Skeletal muscle tissue (tissue), 4 donors: Measurements from ENCODE around the gene ITGA3. TPM values are rescaled to one million over a fixed set of nuclear protein-coding genes. Genes with fewer than 3 reads are reported as not detected.

Experiments
- H3K27ac ChIP-seq: one replicate; pipeline ENCODE4 v1.7.0; 2013; ENCODE audit warnings: mild to moderate bottlenecking, low read depth, low read length, inconsistent platforms
- H3K27me3 ChIP-seq, 3 donors: one replicate each; pipeline ENCODE4 v1.7.0; 2013; ENCODE audit warnings: low read length in 3 of 3; ENCODE audit not compliant: control insufficient read depth in 3 of 3, insufficient read depth in 3 of 3
- H3K36me3 ChIP-seq, 3 donors: one replicate each; pipeline ENCODE4 v1.7.0; 2013; ENCODE audit warnings: low read length in 3 of 3; ENCODE audit not compliant: control insufficient read depth in 3 of 3, insufficient read depth in 3 of 3
- H3K4me1 ChIP-seq, 3 donors: one replicate each; pipeline ENCODE4 v1.7.0; 2013; ENCODE audit warnings: low read length in 3 of 3, mild to moderate bottlenecking in 3 of 3; ENCODE audit not compliant: control insufficient read depth in 3 of 3, insufficient read depth in 3 of 3
- H3K4me3 ChIP-seq, 3 donors: one replicate each; pipeline ENCODE4 v1.7.0; 2013; ENCODE audit warnings: low read length in 3 of 3
- H3K9ac ChIP-seq, 3 donors: one replicate each; pipeline ENCODE4 v1.7.0; 2013; ENCODE audit warnings: low read length in 3 of 3, mild to moderate bottlenecking in 3 of 3, moderate library complexity in 2 of 3, low read depth in 1 of 3
- H3K9me3 ChIP-seq, 3 donors: one replicate each; pipeline ENCODE4 v1.7.0; 2013; ENCODE audit warnings: low read length in 3 of 3; ENCODE audit not compliant: control insufficient read depth in 3 of 3
- total RNA-seq: library from RNA; depleted of rRNA; stranded (reverse); fragments of >200 nt; gene quantifications from one replicate; pipeline ENCODE4 v1.2.3, GENCODE V29; 2014
- donor health status: Osteomylitis.

Gene ITGA3
- total RNA-seq, 1 donor from 2014 or later = 27.7 TPM

- Histone ChIP-seq H3K9me3 (no peaks in the 10 kb centered on the region), H3K36me3 (no peaks in the 10 kb centered on the region), H3K4me1 (peaks cover 9% of the 10 kb centered on the region in 3 donors), H3K27ac (no peak overlapping the region), H3K9ac (no peak overlapping the region), H3K27me3 (peaks cover 0 to 8% (median 1%) of the 10 kb centered on the region in 3 donors), H3K4me3 (no peak overlapping the region)
Observed at GRCh38 chr17:50023520-50023919, 32.4 kb upstream of the ITGA3 start.

GRCh38 chr17:50024808-50025207 is 31.1 kb upstream of the ITGA3 start:
- H3K9me3 ChIP-seq = no peaks in the 10 kb centered on the region
- no peaks in the 10 kb centered on the region for H3K36me3 ChIP-seq
- H3K27me3 ChIP-seq = peaks cover 0 to 8% (median 4%) of the 10 kb centered on the region in 3 donors
- H3K27ac ChIP-seq = no peak overlapping the region
- no peak overlapping the region for H3K4me3 ChIP-seq
- H3K9ac ChIP-seq = no peak overlapping the region
- peaks cover 9% of the 10 kb centered on the region in 3 donors for H3K4me1 ChIP-seq

- no peak overlapping the region for H3K4me3 ChIP-seq
- peak overlapping the region in 1 of 3 donors; percentile 16 for H3K9ac ChIP-seq
- H3K4me1 ChIP-seq = peaks cover 9% of the 10 kb centered on the region in 3 donors
Observed at GRCh38 chr17:50026046-50026675, 29.7 kb upstream of the ITGA3 start.

GRCh38 chr17:50026837-50027171 is 29.1 kb upstream of the ITGA3 start:
- Histone ChIP-seq H3K27ac (no peak overlapping the region), H3K9ac (no peak overlapping the region)

More at GRCh38 chr17:50026046-50026675, 29.7 kb upstream of the ITGA3 start:
- H3K27ac ChIP-seq = no peak overlapping the region
- peaks cover 0 to 8% (median 4%) of the 10 kb centered on the region in 3 donors for H3K27me3 ChIP-seq
- H3K9me3 ChIP-seq = no peaks in the 10 kb centered on the region
- H3K36me3 ChIP-seq = no peaks in the 10 kb centered on the region

GRCh38 chr17:50027172-50027880 is 28.6 kb upstream of the ITGA3 start:
- Histone ChIP-seq H3K27ac (no peak overlapping the region), H3K4me3 (peak overlapping the region in 1 of 3 donors; percentile 14), H3K9ac (peak overlapping the region in 1 of 3 donors; percentile 45), H3K4me1 (peaks cover 9% of the 10 kb centered on the region in 3 donors), H3K9me3 (no peaks in the 10 kb centered on the region), H3K27me3 (peaks cover 0 to 8% (median 4%) of the 10 kb centered on the region in 3 donors), H3K36me3 (no peaks in the 10 kb centered on the region)

More at GRCh38 chr17:50026837-50027171, 29.1 kb upstream of the ITGA3 start:
- Histone ChIP-seq H3K4me3 (peak overlapping the region in 1 of 3 donors; percentile 14), H3K9me3 (no peaks in the 10 kb centered on the region), H3K4me1 (peaks cover 9% of the 10 kb centered on the region in 3 donors), H3K36me3 (no peaks in the 10 kb centered on the region), H3K27me3 (peaks cover 0 to 8% (median 4%) of the 10 kb centered on the region in 3 donors)

GRCh38 chr17:50027881-50028735 is 27.8 kb upstream of the ITGA3 start:
- Histone ChIP-seq H3K27ac (no peak overlapping the region), H3K9ac (no peak overlapping the region), H3K4me3 (no peak overlapping the region)

GRCh38 chr17:50028736-50029120 is 27.2 kb upstream of the ITGA3 start:
- Histone ChIP-seq H3K27me3 (peaks cover 0 to 8% (median 4%) of the 10 kb centered on the region in 3 donors), H3K9ac (no peak overlapping the region), H3K4me3 (no peak overlapping the region), H3K9me3 (no peaks in the 10 kb centered on the region), H3K4me1 (peaks cover 9 to 12% (median 9%) of the 10 kb centered on the region in 3 donors), H3K36me3 (no peaks in the 10 kb centered on the region), H3K27ac (no peak overlapping the region)

More at GRCh38 chr17:50027881-50028735, 27.8 kb upstream of the ITGA3 start:
- Histone ChIP-seq H3K9me3 (no peaks in the 10 kb centered on the region), H3K36me3 (no peaks in the 10 kb centered on the region), H3K27me3 (peaks cover 0 to 8% (median 4%) of the 10 kb centered on the region in 3 donors), H3K4me1 (peaks cover 9 to 10% (median 9%) of the 10 kb centered on the region in 3 donors)

- Histone ChIP-seq H3K9ac (no peak overlapping the region), H3K4me1 (peaks cover 9 to 12% (median 9%) of the 10 kb centered on the region in 3 donors), H3K4me3 (no peak overlapping the region), H3K36me3 (no peaks in the 10 kb centered on the region), H3K27ac (no peak overlapping the region), H3K27me3 (peaks cover 0 to 8% (median 4%) of the 10 kb centered on the region in 3 donors), H3K9me3 (no peaks in the 10 kb centered on the region)
Observed at GRCh38 chr17:50029185-50029584, 26.7 kb upstream of the ITGA3 start.

GRCh38 chr17:50033316-50033715 is 22.6 kb upstream of the ITGA3 start:
- H3K27me3 ChIP-seq = peaks cover 0 to 4% (median 0%) of the 10 kb centered on the region in 3 donors
- no peak overlapping the region for H3K27ac ChIP-seq
- no peaks in the 10 kb centered on the region for H3K9me3 ChIP-seq
- H3K4me3 ChIP-seq = no peak overlapping the region
- no peaks in the 10 kb centered on the region for H3K36me3 ChIP-seq
- no peak overlapping the region for H3K9ac ChIP-seq
- H3K4me1 ChIP-seq = peaks cover 0 to 3% (median 0%) of the 10 kb centered on the region in 3 donors
